ENCODE measurements around the gene TSHZ2.

GRCh38 chr20:53411891-53412290 lies 439.7 kb downstream of the TSHZ2 start:
- TF ChIP-seq, protein P1, sequence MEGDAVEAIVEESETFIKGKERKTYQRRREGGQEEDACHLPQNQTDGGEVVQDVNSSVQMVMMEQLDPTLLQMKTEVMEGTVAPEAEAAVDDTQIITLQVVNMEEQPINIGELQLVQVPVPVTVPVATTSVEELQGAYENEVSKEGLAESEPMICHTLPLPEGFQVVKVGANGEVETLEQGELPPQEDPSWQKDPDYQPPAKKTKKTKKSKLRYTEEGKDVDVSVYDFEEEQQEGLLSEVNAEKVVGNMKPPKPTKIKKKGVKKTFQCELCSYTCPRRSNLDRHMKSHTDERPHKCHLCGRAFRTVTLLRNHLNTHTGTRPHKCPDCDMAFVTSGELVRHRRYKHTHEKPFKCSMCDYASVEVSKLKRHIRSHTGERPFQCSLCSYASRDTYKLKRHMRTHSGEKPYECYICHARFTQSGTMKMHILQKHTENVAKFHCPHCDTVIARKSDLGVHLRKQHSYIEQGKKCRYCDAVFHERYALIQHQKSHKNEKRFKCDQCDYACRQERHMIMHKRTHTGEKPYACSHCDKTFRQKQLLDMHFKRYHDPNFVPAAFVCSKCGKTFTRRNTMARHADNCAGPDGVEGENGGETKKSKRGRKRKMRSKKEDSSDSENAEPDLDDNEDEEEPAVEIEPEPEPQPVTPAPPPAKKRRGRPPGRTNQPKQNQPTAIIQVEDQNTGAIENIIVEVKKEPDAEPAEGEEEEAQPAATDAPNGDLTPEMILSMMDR (IDR thresholded peaks at IDR 0.05; ENCODE audit: poor library complexity) = no peak
- TF ChIP-seq EZH2phosphoT487 (IDR thresholded peaks at IDR 0.05; ENCODE audit: low read depth, severe bottlenecking, unreplicated experiment) (no peak), EZH2 (IDR thresholded peaks at IDR 0.05; ENCODE audit: borderline replicate concordance) (no peak)
